ENCODE measurements around the gene CTSE. TPM values are rescaled to one million over a fixed set of nuclear protein-coding genes. Genes with fewer than 3 reads are reported as not detected.

Gene CTSE
- 0.39 TPM in 1 of 2 replicates, not detected in the other for total RNA-seq (2021)
- percentile 6 among the genes with signal in this experiment for Bru-seq, nascent RNA
- percentile 12 among the genes with signal in this experiment for BruChase-seq, experiment 1, labeled RNA remaining after a 2-hour chase
- percentile 20 among the genes with signal in this experiment for BruChase-seq, experiment 2, labeled RNA remaining after a 6-hour chase
- long read RNA-seq, result 0 reads

GRCh38 chr1:206023695-206024094 lies at the start of gene CTSE:
Gene CTSE (minus strand): TSS chr1:206023895. CDS start chr1:206023791, 104 bp downstream.
- CTCF ChIA-PET, result no interaction called here

GRCh38 chr1:206070627-206071304 lies 47.1 kb upstream of the CTSE start:
- Histone ChIP-seq H3K27me3 (replicated peaks; ENCODE audit: insufficient read depth, low read depth, low read length, poor library complexity) (no peaks in the 10 kb centered on the region), H3K27ac (ENCODE audit: low read depth, low read length, poor library complexity, severe bottlenecking) (no peak overlapping the region), H3K4me1 (ENCODE audit: insufficient read depth, low read length, poor library complexity, severe bottlenecking) (no peaks in the 10 kb centered on the region), H3K36me3 (ENCODE audit: insufficient read depth, low read length, poor library complexity, severe bottlenecking) (no peaks in the 10 kb centered on the region), H3K4me3 (ENCODE audit: low read depth, low read length, poor library complexity, severe bottlenecking) (no peak overlapping the region), H3K9me3 (ENCODE audit: low read depth, low read length, poor library complexity, severe bottlenecking) (no peaks in the 10 kb centered on the region)
- BruUV-seq (replicated peaks), result no TSS peak
- POLR2A ChIA-PET (ENCODE audit: low non-redundant PET), result no interaction called here
- no peak for TF ChIP-seq EZH2 (IDR thresholded peaks at IDR 0.05; ENCODE audit: borderline replicate concordance, low read depth, low read length, poor library complexity, severe bottlenecking)
- TF ChIP-seq CTCF (conservative IDR thresholded peaks at IDR 0.05; ENCODE audit: low read depth, low read length), result no peak
- no peak for DNase-seq (ENCODE audit: low spot score)
- CTCF ChIA-PET, result no interaction called here
- intact Hi-C loops (cut with micrococcal nuclease; ENCODE audit: unreplicated experiment), result no loop called here

More at GRCh38 chr1:206023695-206024094, at the start of gene CTSE:
- H3K27ac ChIP-seq (ENCODE audit: low read depth, low read length, poor library complexity, severe bottlenecking), result no peak within 1 kb of the TSS
- no peaks in the 10 kb centered on the region for H3K27me3 ChIP-seq (replicated peaks; ENCODE audit: insufficient read depth, low read depth, low read length, poor library complexity)
- H3K36me3 ChIP-seq (ENCODE audit: insufficient read depth, low read length, poor library complexity, severe bottlenecking), result no peaks in the 10 kb centered on the region
- no peaks in the 10 kb centered on the region for H3K9me3 ChIP-seq (ENCODE audit: low read depth, low read length, poor library complexity, severe bottlenecking)
- no peak within 1 kb of the TSS for H3K4me3 ChIP-seq (ENCODE audit: low read depth, low read length, poor library complexity, severe bottlenecking)
- intact Hi-C loops (cut with micrococcal nuclease; ENCODE audit: unreplicated experiment), result no loop called here
- no peak for DNase-seq (ENCODE audit: low spot score)
- POLR2A ChIA-PET (ENCODE audit: low non-redundant PET), result no interaction called here
- no TSS peak for BruUV-seq (replicated peaks)
- TF ChIP-seq EZH2 (IDR thresholded peaks at IDR 0.05; ENCODE audit: borderline replicate concordance, low read depth, low read length, poor library complexity, severe bottlenecking) (no peak), CTCF (conservative IDR thresholded peaks at IDR 0.05; ENCODE audit: low read depth, low read length) (no peak)
- H3K4me1 ChIP-seq (ENCODE audit: insufficient read depth, low read length, poor library complexity, severe bottlenecking), result peaks cover 18% of the 10 kb centered on the region

GRCh38 chr1:206068314-206068713 lies 44.6 kb upstream of the CTSE start:
- Histone ChIP-seq H3K36me3 (ENCODE audit: insufficient read depth, low read length, poor library complexity, severe bottlenecking) (no peaks in the 10 kb centered on the region), H3K27ac (ENCODE audit: low read depth, low read length, poor library complexity, severe bottlenecking) (no peak overlapping the region), H3K4me1 (ENCODE audit: insufficient read depth, low read length, poor library complexity, severe bottlenecking) (no peaks in the 10 kb centered on the region), H3K4me3 (ENCODE audit: low read depth, low read length, poor library complexity, severe bottlenecking) (no peak overlapping the region), H3K9me3 (ENCODE audit: low read depth, low read length, poor library complexity, severe bottlenecking) (no peaks in the 10 kb centered on the region), H3K27me3 (replicated peaks; ENCODE audit: insufficient read depth, low read depth, low read length, poor library complexity) (no peaks in the 10 kb centered on the region)
- POLR2A ChIA-PET (ENCODE audit: low non-redundant PET), result no interaction called here
- TF ChIP-seq EZH2 (IDR thresholded peaks at IDR 0.05; ENCODE audit: borderline replicate concordance, low read depth, low read length, poor library complexity, severe bottlenecking), result no peak
- no peak for TF ChIP-seq CTCF (conservative IDR thresholded peaks at IDR 0.05; ENCODE audit: low read depth, low read length)
- BruUV-seq (replicated peaks), result no TSS peak
- no peak for DNase-seq (ENCODE audit: low spot score)
- intact Hi-C loops (cut with micrococcal nuclease; ENCODE audit: unreplicated experiment), result no loop called here
- CTCF ChIA-PET, result no interaction called here

Data from A673 (cell line).